Astrocyte of the hippocampus (primary cell): ENCODE data around the gene SCGB1A1.
"Not testable (repeated sequence)": the region's sequence is repeated elsewhere in the genome, so short reads cannot be mapped to it uniquely, and the experiment has no call there.

ENCODE experiments used
- DNase-seq: peaks from one replicate; pipeline ENCODE4 v3.0.0; 2011; ENCODE audit warnings: low read depth, low spot score

Gene SCGB1A1, protein sequence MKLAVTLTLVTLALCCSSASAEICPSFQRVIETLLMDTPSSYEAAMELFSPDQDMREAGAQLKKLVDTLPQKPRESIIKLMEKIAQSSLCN

GRCh38 chr11:62418733-62419132 is at the start of gene SCGB1A1:
Gene SCGB1A1, plus strand, starts transcription at chr11:62419033. Its CDS starts 63 bp downstream, at chr11:62419096.
- DNase-seq, result no peak

DNA sequence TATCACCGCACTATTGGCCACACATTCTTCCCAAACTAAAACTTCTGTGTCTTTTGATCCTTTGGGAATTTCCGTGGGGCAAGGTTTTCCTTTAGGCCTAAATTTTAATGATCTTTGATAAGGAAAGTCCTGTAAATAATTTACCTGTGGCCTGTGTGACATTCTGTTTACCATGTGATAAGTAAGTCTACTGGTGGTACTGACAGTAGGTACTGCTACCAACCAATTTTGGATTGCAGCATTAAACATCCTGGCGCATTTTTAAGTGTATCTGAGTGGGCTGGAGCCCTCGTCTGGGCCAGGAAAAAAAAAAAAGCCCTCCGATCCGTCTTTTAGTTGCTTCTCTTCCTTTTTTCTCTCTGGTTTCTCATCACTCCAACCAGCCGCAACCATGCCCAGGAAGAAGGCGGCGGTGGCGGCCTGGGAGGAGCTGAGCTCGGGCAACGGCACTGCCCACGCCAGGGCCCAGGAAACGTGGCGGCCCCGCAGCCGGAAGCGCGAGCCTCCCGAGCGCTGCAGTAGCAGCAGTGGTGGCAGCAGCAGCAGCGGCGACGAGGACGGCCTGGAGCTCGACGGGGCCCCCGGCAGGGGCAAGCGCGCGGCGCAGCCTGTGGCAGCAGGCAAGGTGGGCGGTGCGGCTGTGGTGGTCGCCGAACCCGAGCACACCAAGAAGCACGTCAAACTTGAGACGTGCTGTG is 47.9 kb upstream of the SCGB1A1 start:
- DNase-seq, result no peak

GRCh38 chr11:62372871-62373270 is 46.0 kb upstream of the SCGB1A1 start:
- DNase-seq, result no peak

DNA sequence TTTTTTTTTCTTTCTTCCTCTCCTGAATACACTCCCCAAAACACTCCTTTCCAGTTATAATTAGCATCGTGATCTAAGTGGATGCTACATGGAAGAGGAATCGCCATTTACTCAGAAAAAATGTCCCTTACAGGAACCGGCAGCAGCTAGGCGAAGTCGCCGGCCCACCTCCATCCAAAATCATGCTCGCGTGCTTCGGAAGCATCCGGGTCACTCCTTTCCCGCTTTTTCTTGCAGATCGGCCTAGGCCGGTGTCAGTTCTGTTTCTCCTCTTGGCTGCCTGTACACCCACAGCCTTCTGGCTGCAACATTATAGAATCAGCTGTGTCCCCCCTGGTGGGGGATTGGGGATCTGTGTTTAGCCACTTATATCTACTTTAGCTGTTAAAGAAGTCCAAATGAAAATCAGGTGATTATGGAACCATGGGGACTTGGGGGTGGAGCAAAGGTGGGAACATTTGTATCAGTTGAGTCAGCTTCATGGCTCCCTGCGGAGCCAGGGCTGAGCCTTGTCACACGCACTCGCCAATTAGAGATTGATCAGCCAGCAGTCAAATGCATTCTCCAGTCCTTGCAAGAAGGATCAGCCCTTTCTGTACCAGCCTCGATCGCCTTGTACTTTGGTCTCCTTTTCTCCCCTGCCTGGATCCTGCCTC is 45.2 kb upstream of the SCGB1A1 start:
- DNase-seq, result no peak

GRCh38 chr11:62374801-62375200 is 44.0 kb upstream of the SCGB1A1 start:
- no peak for DNase-seq

- peak; percentile 62 for DNase-seq
Observed at GRCh38 chr11:62378459-62379063, 40.3 kb upstream of the SCGB1A1 start.

DNA sequence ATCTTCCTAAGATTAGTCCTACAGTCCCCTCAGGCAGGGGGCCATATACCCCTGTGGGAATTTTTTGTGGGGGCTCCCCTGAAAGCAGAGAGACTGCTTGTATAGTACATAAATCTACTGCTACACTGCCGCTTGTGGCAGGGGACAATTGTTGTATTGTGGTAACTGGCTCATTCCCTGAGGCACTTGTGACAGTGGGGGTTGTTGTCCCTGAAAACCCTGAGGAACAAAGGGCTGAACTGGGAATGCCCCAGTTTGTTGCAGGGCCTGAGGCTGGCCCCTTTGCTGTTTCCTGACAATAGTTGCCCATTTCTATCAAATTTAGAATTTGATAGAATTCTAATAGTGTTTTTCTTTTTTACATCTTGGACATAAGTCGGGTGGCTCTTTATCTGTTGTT is 39.2 kb upstream of the SCGB1A1 start:
- not testable (repeated sequence) for DNase-seq

- DNase-seq, result peak; percentile 78
Observed at GRCh38 chr11:62380821-62381245, 38.0 kb upstream of the SCGB1A1 start.

DNA sequence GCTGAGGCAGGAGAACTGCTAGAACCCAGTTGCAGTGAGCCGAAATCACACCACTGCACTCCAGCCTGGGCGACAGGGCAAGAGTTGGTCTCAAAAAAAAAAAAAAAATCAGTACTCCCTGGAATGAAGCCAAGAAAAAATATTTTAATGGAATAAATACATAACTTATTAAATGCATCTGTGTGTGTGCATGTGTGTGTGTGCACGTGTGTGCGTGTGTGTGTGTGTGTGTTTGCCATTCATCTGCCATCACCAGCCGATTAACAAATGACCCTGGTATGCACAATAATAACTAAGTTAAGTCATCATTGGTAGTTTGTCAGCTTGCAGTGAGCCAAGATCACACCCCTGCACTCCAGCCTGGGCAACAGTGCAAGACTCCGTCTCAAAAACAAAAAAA is 35.0 kb upstream of the SCGB1A1 start:
- DNase-seq, result no peak

GRCh38 chr11:62386083-62386482 is 32.8 kb upstream of the SCGB1A1 start:
- not testable (repeated sequence) for DNase-seq

- DNase-seq, result no peak
Observed at GRCh38 chr11:62387381-62387780, 31.5 kb upstream of the SCGB1A1 start.

DNA sequence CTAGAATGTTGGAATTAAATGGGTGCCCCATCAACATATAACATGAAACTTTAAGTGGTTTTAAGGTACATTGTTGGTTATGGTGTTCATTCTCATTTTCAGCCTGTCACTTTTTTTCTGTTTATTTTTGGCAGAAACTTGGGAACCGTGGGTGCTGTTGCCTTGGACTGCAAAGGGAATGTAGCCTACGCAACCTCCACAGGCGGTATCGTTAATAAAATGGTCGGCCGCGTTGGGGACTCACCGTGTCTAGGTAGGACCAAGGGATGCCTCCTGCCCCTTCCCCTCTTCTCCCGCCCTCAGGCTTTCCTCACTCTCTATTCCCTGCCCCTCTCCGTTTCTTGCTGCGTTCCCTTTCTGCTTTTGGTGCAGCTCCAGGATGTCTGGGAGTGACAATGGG is 29.8 kb upstream of the SCGB1A1 start:
- no peak for DNase-seq

DNA sequence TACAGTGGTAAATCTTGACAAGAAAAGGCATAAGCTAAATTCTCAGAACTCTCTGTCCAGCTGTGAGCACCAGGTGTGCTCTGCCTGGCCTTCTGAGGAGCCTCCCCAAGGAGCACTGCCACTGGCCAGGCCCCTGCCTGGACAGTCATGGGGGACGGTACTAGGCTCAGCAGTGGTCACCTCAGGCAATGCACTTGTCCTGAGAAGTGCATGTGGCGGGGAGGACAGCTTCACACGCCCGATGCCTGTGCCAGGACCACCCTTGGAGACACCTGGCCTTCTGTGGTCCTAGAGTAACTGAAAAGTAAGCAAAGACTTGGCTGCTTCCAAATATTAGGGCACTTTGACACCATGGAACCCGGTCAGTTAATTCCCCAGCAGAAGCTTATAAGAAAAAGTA is 28.6 kb upstream of the SCGB1A1 start:
- no peak for DNase-seq

GRCh38 chr11:62390722-62391121 is 28.1 kb upstream of the SCGB1A1 start:
- DNase-seq, result no peak

GRCh38 chr11:62391642-62392425 is 27.0 kb upstream of the SCGB1A1 start:
- no peak for DNase-seq

GRCh38 chr11:62392506-62392905 is 26.3 kb upstream of the SCGB1A1 start:
- no peak for DNase-seq

DNA sequence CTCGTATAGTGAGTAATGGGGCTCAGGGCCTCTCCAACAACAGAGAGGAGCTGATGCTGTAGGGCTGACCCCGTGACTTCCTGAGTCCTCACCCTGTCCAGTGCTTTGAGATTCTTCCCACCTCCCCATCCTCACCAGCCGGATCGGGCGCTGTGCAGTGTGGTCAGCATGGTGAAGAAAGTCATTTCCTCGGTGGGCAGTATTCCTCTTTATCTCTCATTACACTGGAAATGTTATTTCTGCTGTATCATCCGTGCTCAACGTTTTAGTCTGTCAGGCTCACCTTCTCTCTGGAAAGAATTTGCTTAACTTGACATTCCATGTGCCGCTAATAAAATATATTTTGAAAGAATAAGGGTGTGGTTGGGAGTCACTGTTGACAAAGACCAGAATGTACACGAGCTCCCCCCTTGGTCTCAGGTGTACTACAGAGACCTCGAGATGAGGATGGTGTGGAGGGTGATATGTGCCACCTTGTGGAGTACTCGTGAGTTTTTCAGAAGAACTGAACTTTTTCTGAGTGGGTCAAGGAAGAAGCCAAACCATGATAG is 25.7 kb upstream of the SCGB1A1 start:
- DNase-seq, result no peak

DNA sequence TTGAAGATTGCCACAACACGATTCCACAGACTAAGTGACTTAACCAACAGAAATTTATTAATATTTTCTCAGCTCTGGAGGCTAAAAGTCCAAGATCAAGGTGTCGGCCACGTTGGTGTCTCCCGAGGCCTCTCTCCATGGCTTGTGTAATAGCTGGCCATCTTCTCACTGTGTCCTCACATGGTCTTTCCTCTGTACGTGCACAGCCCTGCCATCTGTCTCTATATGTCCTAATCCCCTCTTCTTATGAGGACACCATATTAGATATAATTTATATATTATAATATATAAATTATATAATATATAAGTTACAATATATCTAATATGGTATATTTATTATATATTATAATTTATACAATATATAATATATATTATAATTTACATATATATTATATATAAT is 25.1 kb upstream of the SCGB1A1 start:
- no peak for DNase-seq

DNA sequence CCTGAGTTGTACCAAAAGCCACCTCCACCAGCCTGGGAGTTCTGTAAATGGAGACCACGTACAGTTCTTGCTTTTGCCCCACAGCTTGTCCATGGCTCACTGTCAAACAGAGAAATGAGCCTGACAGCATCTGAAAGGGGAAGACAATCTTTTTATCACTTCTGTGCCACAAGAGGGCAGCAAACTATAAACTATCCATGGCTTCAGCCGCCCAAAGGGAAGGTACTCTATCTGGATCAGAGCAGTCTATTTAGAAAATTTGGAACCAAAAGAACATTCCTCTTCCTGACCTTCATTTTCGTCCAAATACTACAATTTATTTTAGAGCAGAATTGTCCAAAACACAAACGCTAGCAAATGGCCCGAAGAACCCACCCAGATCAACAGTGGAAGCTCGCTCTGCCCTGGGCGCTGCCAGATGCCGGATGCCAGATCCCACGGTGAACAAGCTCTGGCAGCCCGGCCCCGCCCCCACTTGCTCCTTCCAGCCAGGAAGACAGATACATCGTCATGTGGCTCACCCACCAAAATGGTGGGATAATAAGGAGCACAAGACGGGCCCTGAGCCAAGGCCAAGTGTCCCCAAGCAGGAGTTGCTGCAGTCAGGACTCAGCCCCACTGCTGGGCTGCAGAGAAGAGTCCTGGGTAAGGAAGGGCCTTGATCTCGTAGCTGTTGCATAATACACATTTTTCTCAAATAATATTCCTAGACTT is 23.9 kb upstream of the SCGB1A1 start:
- peak; percentile 92 for DNase-seq

DNA sequence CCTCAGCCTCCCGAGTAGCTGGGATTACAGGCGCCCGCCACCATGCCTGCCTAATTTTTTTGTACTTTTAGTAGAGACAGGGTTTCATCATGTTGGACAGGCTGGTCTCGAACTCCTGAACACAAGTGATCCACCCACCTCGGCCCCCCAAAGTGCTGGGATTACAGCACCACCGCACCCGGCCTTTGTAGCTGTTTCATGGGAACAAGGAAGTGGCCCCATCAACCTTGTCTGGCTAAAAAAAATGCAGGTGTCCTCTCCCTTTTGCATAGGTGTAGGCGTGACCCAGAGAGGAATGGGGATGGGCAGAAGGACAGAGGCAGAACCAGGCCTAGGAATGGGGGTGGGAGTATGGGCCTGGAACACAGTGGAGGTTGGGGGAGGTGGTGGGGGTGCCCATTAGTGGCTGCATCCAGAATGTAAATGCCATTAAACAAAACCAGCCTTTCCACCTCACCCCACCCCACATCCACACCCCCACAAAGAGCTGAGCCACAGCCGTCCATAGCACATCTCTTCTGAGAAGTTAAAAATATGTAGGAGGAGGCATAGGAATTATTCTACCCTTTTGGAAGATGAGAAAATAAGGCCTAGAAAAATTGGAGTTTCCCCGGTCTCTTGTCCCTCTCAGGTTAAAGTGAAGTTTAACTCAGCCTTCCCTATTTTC is 22.8 kb upstream of the SCGB1A1 start:
- DNase-seq, result no peak
